Measurements from ENCODE around the gene OLAH.

OLAH gene

GRCh38 chr10:15072358-15072757, 28.6 kb downstream of the OLAH start:
- DNase-seq (ENCODE audit: low read depth) = no peak
- no peak overlapping the region for H3K4me3 ChIP-seq (ENCODE audit: low read length)
- no peak for TF ChIP-seq CTCF (conservative IDR thresholded peaks at IDR 0.05; ENCODE audit: low read length)

DNA sequence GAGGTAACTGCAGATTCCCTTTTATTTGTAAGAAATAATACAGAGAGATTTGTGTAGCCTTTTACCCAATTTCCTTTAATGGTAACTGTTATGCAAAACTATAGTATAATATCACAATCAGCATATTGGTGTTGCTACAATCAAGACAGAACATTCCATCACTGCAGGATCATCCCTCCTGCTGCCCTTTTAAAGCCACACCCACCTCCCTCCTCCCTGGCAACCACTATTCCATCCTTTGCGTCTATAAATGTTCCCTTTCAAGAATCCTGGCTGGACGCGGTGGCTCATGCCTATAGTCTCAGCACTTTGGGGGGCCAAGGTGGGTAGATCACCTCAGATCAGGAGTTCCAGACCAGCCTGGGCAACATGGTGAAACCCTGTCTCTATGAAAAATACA, 31.7 kb downstream of the OLAH start:
- TF ChIP-seq CTCF (conservative IDR thresholded peaks at IDR 0.05; ENCODE audit: low read length) = no peak
- DNase-seq (ENCODE audit: low read depth) = no peak
- H3K4me3 ChIP-seq (ENCODE audit: low read length) = no peak overlapping the region

GRCh38 chr10:15083674-15084501, 40.1 kb downstream of the OLAH start:
- peak overlapping the region; percentile 60 for H3K4me3 ChIP-seq (ENCODE audit: low read length)
- TF ChIP-seq CTCF (conservative IDR thresholded peaks at IDR 0.05; ENCODE audit: low read length) = peak; percentile 31
- DNase-seq (ENCODE audit: low read depth) = no peak

GRCh38 chr10:15084502-15084922, 40.8 kb downstream of the OLAH start:
- peak overlapping the region; percentile 60 for H3K4me3 ChIP-seq (ENCODE audit: low read length)
- peak; percentile 92 for DNase-seq (ENCODE audit: low read depth)
- 0 out of 2 replicates have a peak, but pooled peaks have one; percentile 0 for TF ChIP-seq CTCF (conservative IDR thresholded peaks at IDR 0.05; ENCODE audit: low read length)

DNA sequence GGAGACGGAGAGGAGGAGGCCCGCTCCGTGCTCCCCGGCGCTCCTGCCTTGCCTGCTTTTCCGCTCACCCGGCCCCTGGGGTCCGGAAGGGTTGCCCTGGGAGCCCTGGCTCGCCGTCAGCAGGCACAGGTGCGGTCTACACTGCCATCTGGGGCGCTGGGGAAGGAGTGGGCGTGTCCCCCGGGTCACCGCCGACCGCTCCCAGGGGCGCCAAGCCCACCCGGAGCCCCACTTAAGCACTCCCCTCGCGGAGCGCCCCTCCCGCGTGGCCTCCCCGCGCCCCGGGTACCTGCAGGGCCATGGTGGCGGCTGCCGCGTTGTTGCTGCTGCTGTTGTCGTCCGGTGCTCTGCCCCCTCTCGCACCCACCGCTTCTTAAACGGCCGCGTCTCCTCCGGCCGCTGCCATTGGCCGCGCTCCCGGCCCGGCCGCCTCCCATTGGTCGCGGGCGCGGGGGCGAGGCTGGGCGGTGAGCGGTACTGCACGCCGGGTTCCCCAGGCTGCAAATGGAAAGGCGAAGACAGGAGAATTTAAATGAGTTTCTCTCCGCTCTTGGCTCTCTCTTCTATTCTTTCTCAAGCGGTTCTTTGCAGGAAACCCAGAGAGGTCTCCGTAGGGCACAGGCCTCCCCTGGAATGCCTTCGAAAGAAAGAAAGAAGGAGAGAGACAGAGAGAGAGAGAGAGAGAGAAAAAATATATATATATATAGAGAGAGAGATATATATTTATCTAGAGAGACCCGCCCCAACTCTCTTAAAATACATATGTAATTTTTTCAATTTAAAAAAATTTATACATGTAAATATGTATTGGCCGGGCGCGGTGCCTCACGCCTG, 44.9 kb downstream of the OLAH start, which contains the start of gene ACBD7:
Gene ACBD7 (minus strand): TSS at position 349 of the 834 bp plus-strand sequence. CDS start 48 bp downstream, at position 301.
- peak; percentile 65 for DNase-seq (ENCODE audit: low read depth)
- peak within 1 kb of the TSS; percentile 62 for H3K4me3 ChIP-seq (ENCODE audit: low read length)
- peak; percentile 21; the same call in 1 of the 2 replicates for TF ChIP-seq CTCF (conservative IDR thresholded peaks at IDR 0.05; ENCODE audit: low read length)

GRCh38 chr10:15091418-15091817, 47.7 kb downstream of the OLAH start:
- no peak for TF ChIP-seq CTCF (conservative IDR thresholded peaks at IDR 0.05; ENCODE audit: low read length)
- no peak overlapping the region for H3K4me3 ChIP-seq (ENCODE audit: low read length)
- DNase-seq (ENCODE audit: low read depth) = no peak

Data from AG10803 (cell line).